Measurements from ENCODE around the gene MYH10.

MYH10 gene

GRCh38 chr17:8479431-8479947 lies 151.0 kb downstream of the MYH10 start:
- peaks cover 17% of the 10 kb centered on the region for H3K4me1 ChIP-seq (ENCODE audit: control insufficient read depth, insufficient read depth, low read length)
- peak overlapping the region; percentile 37 for H3K4me3 ChIP-seq (ENCODE audit: low read length)
- H3K9me3 ChIP-seq (ENCODE audit: control insufficient read depth, low read length), result peaks cover 6% of the 10 kb centered on the region
- H3K36me3 ChIP-seq (ENCODE audit: control insufficient read depth, insufficient read depth, low read length, severe bottlenecking), result peaks cover 60% of the 10 kb centered on the region
- no peaks in the 10 kb centered on the region for H3K27me3 ChIP-seq (replicated peaks; ENCODE audit: control insufficient read depth, insufficient read depth, low read length)
- peak; percentile 56 for DNase-seq (ENCODE audit: low read depth)
- peak overlapping the region; percentile 25 for H3K9ac ChIP-seq (ENCODE audit: low read length)

- H3K9me3 ChIP-seq (ENCODE audit: control insufficient read depth, low read length), result no peaks in the 10 kb centered on the region
- no peak overlapping the region for H3K4me3 ChIP-seq (ENCODE audit: low read length)
- no peak overlapping the region for H3K9ac ChIP-seq (ENCODE audit: low read length)
- peaks cover 59% of the 10 kb centered on the region for H3K36me3 ChIP-seq (ENCODE audit: control insufficient read depth, insufficient read depth, low read length, severe bottlenecking)
- DNase-seq (ENCODE audit: low read depth), result no peak
- H3K27me3 ChIP-seq (replicated peaks; ENCODE audit: control insufficient read depth, insufficient read depth, low read length), result no peaks in the 10 kb centered on the region
- peaks cover 17% of the 10 kb centered on the region for H3K4me1 ChIP-seq (ENCODE audit: control insufficient read depth, insufficient read depth, low read length)
These were observed 152.6 kb downstream of the MYH10 start for GRCh38 chr17:8477715-8478441.

DNA sequence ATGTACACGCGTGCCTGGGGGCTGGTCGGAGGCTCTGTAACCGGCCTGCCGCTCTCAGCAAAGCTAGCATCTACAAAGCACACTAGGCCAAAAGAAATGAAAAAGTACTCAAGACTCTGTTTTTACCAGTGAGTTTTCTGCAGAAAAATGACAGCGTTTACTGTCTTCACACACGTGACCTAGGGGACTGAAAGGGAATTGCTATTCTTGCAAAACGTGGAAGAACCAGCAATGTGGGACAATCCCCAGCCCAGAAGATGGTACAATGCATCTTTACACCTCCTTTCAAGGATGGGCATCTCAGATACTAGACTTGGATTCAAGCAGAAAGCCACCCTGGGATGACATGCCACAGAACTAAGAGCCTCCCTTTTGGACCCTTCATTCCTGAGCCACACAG lies 153.4 kb downstream of the MYH10 start:
- no peak overlapping the region for H3K9ac ChIP-seq (ENCODE audit: low read length)
- no peaks in the 10 kb centered on the region for H3K9me3 ChIP-seq (ENCODE audit: control insufficient read depth, low read length)
- peaks cover 17% of the 10 kb centered on the region for H3K4me1 ChIP-seq (ENCODE audit: control insufficient read depth, insufficient read depth, low read length)
- no peaks in the 10 kb centered on the region for H3K27me3 ChIP-seq (replicated peaks; ENCODE audit: control insufficient read depth, insufficient read depth, low read length)
- H3K4me3 ChIP-seq (ENCODE audit: low read length), result no peak overlapping the region
- peaks cover 62% of the 10 kb centered on the region for H3K36me3 ChIP-seq (ENCODE audit: control insufficient read depth, insufficient read depth, low read length, severe bottlenecking)
- no peak for DNase-seq (ENCODE audit: low read depth)

DNA sequence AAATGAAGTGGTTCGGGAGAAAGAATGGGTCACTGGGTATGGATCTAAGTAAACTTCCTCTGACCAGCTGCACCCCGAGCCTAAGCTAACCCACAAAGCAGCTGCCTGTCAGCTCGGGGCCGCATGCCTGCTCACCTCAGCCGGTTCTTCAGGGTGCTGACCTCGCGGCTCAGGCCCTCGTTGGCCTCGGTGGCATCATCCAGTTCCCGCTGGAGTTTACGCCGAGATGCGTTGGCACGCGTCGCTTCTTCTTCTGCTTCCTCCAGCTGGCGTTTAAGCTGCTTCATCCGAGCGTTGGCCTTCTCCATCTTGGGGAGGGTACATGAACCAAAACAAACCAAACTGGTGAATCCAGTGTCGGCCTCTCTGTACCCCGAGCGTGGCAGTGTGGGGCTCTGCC lies 153.8 kb downstream of the MYH10 start:
- Histone ChIP-seq H3K9me3 (ENCODE audit: control insufficient read depth, low read length) (no peaks in the 10 kb centered on the region), H3K36me3 (ENCODE audit: control insufficient read depth, insufficient read depth, low read length, severe bottlenecking) (peaks cover 67% of the 10 kb centered on the region), H3K27me3 (replicated peaks; ENCODE audit: control insufficient read depth, insufficient read depth, low read length) (no peaks in the 10 kb centered on the region), H3K4me3 (ENCODE audit: low read length) (no peak overlapping the region), H3K4me1 (ENCODE audit: control insufficient read depth, insufficient read depth, low read length) (peaks cover 17% of the 10 kb centered on the region), H3K9ac (ENCODE audit: low read length) (no peak overlapping the region)
- DNase-seq (ENCODE audit: low read depth), result no peak

DNA sequence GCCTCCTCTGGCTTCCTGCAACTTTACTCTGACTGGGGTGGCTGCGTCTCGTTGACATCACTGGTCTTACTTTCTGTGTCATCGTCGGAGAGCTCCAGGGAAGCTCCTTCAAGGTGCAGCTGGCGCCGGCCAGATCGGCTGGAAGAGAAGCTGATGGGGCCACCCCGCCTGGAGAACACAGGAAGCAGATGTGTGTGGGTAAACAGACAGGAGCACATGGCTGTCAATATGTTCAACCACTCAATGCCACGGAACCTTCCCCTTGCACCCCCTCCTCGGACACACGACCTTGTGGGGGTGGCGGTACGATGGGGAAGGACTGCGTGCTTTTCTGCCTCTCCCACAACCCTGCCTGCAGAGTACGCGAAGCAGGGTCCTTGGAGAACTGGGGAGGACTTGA lies 154.7 kb downstream of the MYH10 start:
- H3K9me3 ChIP-seq (ENCODE audit: control insufficient read depth, low read length), result no peaks in the 10 kb centered on the region
- H3K36me3 ChIP-seq (ENCODE audit: control insufficient read depth, insufficient read depth, low read length, severe bottlenecking), result peaks cover 67% of the 10 kb centered on the region
- peaks cover 19% of the 10 kb centered on the region for H3K4me1 ChIP-seq (ENCODE audit: control insufficient read depth, insufficient read depth, low read length)
- H3K9ac ChIP-seq (ENCODE audit: low read length), result no peak overlapping the region
- no peak overlapping the region for H3K4me3 ChIP-seq (ENCODE audit: low read length)
- no peaks in the 10 kb centered on the region for H3K27me3 ChIP-seq (replicated peaks; ENCODE audit: control insufficient read depth, insufficient read depth, low read length)
- DNase-seq (ENCODE audit: low read depth), result no peak

DNA sequence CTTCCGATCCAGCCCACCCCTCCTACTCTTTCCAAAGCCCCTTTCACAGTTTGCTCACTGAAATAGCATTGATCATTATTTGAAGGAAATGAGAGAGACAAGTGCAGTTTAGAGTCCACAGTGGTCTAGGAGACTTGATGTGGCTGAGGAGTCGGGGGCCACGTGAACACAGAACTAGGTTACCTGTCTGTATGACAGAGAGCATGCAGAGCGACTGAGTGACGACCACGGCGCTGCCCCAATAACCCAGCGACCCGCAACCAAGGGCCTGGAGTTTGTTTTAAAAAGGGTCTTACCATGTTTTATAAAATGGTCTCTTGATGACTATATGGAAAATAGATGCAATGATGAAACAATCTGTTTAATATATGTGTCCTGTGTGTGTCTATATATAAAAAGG lies 155.3 kb downstream of the MYH10 start:
- Histone ChIP-seq H3K9ac (ENCODE audit: low read length) (no peak overlapping the region), H3K27me3 (replicated peaks; ENCODE audit: control insufficient read depth, insufficient read depth, low read length) (no peaks in the 10 kb centered on the region), H3K4me1 (ENCODE audit: control insufficient read depth, insufficient read depth, low read length) (peaks cover 21% of the 10 kb centered on the region), H3K9me3 (ENCODE audit: control insufficient read depth, low read length) (no peaks in the 10 kb centered on the region), H3K36me3 (ENCODE audit: control insufficient read depth, insufficient read depth, low read length, severe bottlenecking) (peaks cover 67% of the 10 kb centered on the region), H3K4me3 (ENCODE audit: low read length) (no peak overlapping the region)
- no peak for DNase-seq (ENCODE audit: low read depth)

GRCh38 chr17:8474826-8475225 lies 155.7 kb downstream of the MYH10 start:
- H3K4me1 ChIP-seq (ENCODE audit: control insufficient read depth, insufficient read depth, low read length), result peaks cover 21% of the 10 kb centered on the region
- DNase-seq (ENCODE audit: low read depth), result no peak
- H3K9ac ChIP-seq (ENCODE audit: low read length), result no peak overlapping the region
- no peaks in the 10 kb centered on the region for H3K27me3 ChIP-seq (replicated peaks; ENCODE audit: control insufficient read depth, insufficient read depth, low read length)
- no peak overlapping the region for H3K4me3 ChIP-seq (ENCODE audit: low read length)
- H3K9me3 ChIP-seq (ENCODE audit: control insufficient read depth, low read length), result no peaks in the 10 kb centered on the region
- H3K36me3 ChIP-seq (ENCODE audit: control insufficient read depth, insufficient read depth, low read length, severe bottlenecking), result peaks cover 67% of the 10 kb centered on the region

DNA sequence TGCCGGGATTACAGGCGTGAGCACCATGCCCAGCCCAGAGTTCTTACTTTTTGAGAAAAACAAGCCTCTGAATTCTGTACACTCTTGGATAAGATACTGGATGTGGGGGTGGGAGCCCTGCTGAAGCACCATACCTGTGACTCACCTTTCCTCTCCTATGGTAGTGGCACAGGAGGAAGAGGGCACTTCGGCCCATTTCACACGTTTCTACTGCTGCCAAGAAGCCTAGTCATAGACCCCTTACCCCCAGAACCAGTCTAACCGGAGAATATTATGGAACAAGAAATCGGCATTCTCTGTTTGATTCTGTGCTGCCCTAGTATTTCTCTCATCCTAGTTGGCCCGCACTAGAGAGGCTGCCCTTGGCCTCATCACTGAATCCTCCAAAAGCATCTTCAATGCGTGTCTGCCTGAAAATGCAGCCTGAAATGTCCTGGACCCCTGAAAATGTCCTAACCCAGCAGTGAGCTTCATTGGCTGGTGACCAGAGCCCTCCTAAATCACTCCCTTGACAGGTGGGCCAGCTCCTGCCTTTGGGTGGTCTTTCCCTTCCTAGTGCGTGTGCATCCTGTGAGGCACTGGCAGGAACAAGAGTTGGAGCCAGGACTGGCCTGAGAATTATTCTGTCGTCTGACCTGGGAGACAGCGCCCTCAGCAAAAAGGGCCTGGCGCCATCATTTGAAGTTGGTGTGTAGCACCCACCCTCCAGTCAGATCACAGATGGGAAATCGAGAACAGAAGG lies 156.9 kb downstream of the MYH10 start:
- Histone ChIP-seq H3K9ac (ENCODE audit: low read length) (no peak overlapping the region), H3K9me3 (ENCODE audit: control insufficient read depth, low read length) (no peaks in the 10 kb centered on the region), H3K27me3 (replicated peaks; ENCODE audit: control insufficient read depth, insufficient read depth, low read length) (no peaks in the 10 kb centered on the region), H3K4me3 (ENCODE audit: low read length) (no peak overlapping the region), H3K36me3 (ENCODE audit: control insufficient read depth, insufficient read depth, low read length, severe bottlenecking) (peaks cover 67% of the 10 kb centered on the region), H3K4me1 (ENCODE audit: control insufficient read depth, insufficient read depth, low read length) (peaks cover 18% of the 10 kb centered on the region)
- no peak for DNase-seq (ENCODE audit: low read depth)

DNA sequence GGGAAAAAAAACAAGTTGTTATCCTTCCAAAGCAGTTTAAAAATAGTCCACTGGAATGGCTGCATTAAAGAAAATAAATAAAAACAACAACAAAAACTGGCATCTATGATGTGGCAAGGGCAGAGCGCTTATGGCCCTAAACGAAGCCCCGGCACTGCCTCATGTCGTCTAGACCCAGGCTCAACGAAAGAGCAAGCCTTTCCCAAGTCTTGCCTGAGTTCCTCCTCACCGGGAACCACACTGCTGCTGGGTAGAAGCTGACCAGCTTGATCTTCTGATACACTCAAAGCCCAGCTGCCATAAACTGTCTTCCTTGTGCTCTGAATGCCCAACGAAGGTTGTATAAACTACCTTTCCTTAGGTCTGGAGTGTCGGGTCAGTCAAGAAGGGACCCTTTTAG lies 157.9 kb downstream of the MYH10 start:
- H3K4me3 ChIP-seq (ENCODE audit: low read length), result no peak overlapping the region
- H3K9ac ChIP-seq (ENCODE audit: low read length), result no peak overlapping the region
- peaks cover 18% of the 10 kb centered on the region for H3K4me1 ChIP-seq (ENCODE audit: control insufficient read depth, insufficient read depth, low read length)
- H3K9me3 ChIP-seq (ENCODE audit: control insufficient read depth, low read length), result no peaks in the 10 kb centered on the region
- no peaks in the 10 kb centered on the region for H3K27me3 ChIP-seq (replicated peaks; ENCODE audit: control insufficient read depth, insufficient read depth, low read length)
- no peak for DNase-seq (ENCODE audit: low read depth)
- H3K36me3 ChIP-seq (ENCODE audit: control insufficient read depth, insufficient read depth, low read length, severe bottlenecking), result peaks cover 70% of the 10 kb centered on the region

- Histone ChIP-seq H3K36me3 (ENCODE audit: control insufficient read depth, insufficient read depth, low read length, severe bottlenecking) (peaks cover 58% of the 10 kb centered on the region), H3K4me1 (ENCODE audit: control insufficient read depth, insufficient read depth, low read length) (peaks cover 31% of the 10 kb centered on the region), H3K9me3 (ENCODE audit: control insufficient read depth, low read length) (no peaks in the 10 kb centered on the region), H3K27me3 (replicated peaks; ENCODE audit: control insufficient read depth, insufficient read depth, low read length) (no peaks in the 10 kb centered on the region), H3K4me3 (ENCODE audit: low read length) (no peak overlapping the region), H3K9ac (ENCODE audit: low read length) (no peak overlapping the region)
- DNase-seq (ENCODE audit: low read depth), result no peak
These were observed 160.0 kb downstream of the MYH10 start for GRCh38 chr17:8470447-8471047.

DNA sequence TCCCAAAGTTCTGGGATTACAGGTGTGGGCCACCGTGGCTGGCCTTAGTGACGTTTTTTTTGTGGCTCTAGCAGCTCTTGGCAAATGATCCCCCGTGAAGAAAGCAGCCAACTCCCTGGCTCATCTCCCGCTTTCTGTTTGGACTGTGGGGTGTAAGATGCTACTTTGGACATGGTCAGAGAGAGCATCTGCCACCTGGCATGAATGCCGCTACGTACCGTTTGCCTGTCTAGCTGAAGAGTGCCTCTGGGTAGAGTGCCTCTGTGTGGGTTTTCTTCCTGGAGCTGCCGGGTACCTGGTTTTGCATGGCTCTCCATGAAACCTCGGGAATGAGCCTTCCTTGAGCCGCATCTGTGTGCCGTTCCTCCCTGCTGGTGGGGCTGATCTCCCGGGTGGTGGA lies 160.6 kb downstream of the MYH10 start:
- Histone ChIP-seq H3K36me3 (ENCODE audit: control insufficient read depth, insufficient read depth, low read length, severe bottlenecking) (peaks cover 52% of the 10 kb centered on the region), H3K27me3 (replicated peaks; ENCODE audit: control insufficient read depth, insufficient read depth, low read length) (no peaks in the 10 kb centered on the region)

More for the DNA sequence above, 160.6 kb downstream of the MYH10 start:
- H3K4me1 ChIP-seq (ENCODE audit: control insufficient read depth, insufficient read depth, low read length), result peaks cover 37% of the 10 kb centered on the region
- no peak overlapping the region for H3K4me3 ChIP-seq (ENCODE audit: low read length)
- no peak overlapping the region for H3K9ac ChIP-seq (ENCODE audit: low read length)
- H3K9me3 ChIP-seq (ENCODE audit: control insufficient read depth, low read length), result no peaks in the 10 kb centered on the region
- no peak for DNase-seq (ENCODE audit: low read depth)
